Measurements from ENCODE around the gene RNF220. TPM values are rescaled to one million over a fixed set of nuclear protein-coding genes. Genes with fewer than 3 reads are reported as not detected.

Gene RNF220
- total RNA-seq, 4 donors from 2014 or later = 45.8 to 169 (median 89.4) TPM

DNA sequence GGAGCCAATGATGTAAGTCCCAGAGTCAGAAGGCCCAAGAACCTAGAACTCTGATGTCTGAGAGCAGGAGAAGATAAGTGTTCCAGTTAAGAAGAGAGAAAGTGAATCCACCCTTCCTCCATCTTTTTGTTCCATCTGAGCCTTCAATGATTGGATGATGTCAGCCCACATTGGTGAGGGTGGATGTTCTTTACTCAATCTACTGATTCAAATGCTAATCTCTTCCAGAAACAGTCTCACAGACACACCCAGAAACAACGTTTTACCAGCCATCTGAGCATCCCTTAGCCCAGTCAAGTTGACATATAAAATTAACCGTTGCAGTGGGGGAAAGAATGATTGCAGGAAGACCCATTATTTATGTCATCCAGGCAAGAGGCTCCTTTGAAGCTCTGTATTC lies 16.5 kb upstream of the RNF220 start:
- no peak for DNase-seq
- in situ Hi-C loops (cut with MboI; ENCODE audit: low pct_ligation_motif_present in 1 of 4, low pct_unique_long_range_greater_than_20kb in 1 of 4, low sequenced_read_pairs in 3 of 4) (loop anchor here in 1 of 4 donors (10.0 kb wide), 1 partner anchor 196 kb away; no protein-coding TSS in a partner anchor), intact Hi-C loops (cut with DNase I; ENCODE audit: low total_unique reads) (no loop called here)
- 26% methylated on average over 2 of the region's 2 CpGs; no CpG with 5 or more reads in 1 of the 2 donors for WGBS, 2 donors (ENCODE audit: low coverage in 1 of 2)
- no peak overlapping the region for H3K4me3 ChIP-seq
- no peak for TF ChIP-seq EP300 (IDR thresholded peaks at IDR 0.05; ENCODE audit: low read depth)
- no peak for TF ChIP-seq POLR2AphosphoS5 (IDR thresholded peaks at IDR 0.05)
- no peak for TF ChIP-seq CTCF (IDR thresholded peaks at IDR 0.05)
- TF ChIP-seq POLR2A (IDR thresholded peaks at IDR 0.05) = no peak
- H3K9me3 ChIP-seq = no peaks in the 10 kb centered on the region
- H3K27me3 ChIP-seq = peaks cover 71% of the 10 kb centered on the region
- no peak overlapping the region for H3K27ac ChIP-seq
- H3K36me3 ChIP-seq = no peaks in the 10 kb centered on the region
- no peaks in the 10 kb centered on the region for H3K4me1 ChIP-seq

DNA sequence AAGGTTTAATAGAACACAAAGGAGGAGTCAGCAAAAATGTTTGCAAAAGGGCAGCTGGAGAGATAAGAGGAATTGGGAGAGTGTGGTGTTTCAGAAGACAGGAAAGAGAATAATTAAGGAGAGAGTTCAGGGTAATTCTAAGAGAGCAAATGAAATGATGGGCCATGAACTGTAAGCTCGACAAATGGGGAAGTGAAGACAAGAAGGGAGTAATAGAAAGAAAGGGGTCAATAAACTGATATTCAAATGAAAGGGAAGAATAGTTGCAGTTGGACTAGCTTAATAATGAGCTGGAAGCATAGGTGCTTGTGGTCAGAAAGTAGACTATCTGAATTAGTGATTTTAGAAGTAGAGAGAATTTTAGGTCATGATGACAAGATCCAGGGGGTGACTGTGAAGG lies 15.6 kb upstream of the RNF220 start:
- no peaks in the 10 kb centered on the region for H3K9me3 ChIP-seq
- H3K36me3 ChIP-seq = no peaks in the 10 kb centered on the region
- DNase-seq = no peak
- in situ Hi-C loops (cut with MboI; ENCODE audit: low pct_ligation_motif_present in 1 of 4, low pct_unique_long_range_greater_than_20kb in 1 of 4, low sequenced_read_pairs in 3 of 4) (loop anchor here in 1 of 4 donors (10.0 kb wide), 1 partner anchor 195 kb away; no protein-coding TSS in a partner anchor), intact Hi-C loops (cut with DNase I; ENCODE audit: low total_unique reads) (no loop called here)
- 63 to 70% methylated on average over 1 of the region's 1 CpG for WGBS, 2 donors (ENCODE audit: low coverage in 1 of 2)
- H3K4me1 ChIP-seq = no peaks in the 10 kb centered on the region
- no peak overlapping the region for H3K4me3 ChIP-seq
- peaks cover 72% of the 10 kb centered on the region for H3K27me3 ChIP-seq
- H3K27ac ChIP-seq = no peak overlapping the region
- no peak for TF ChIP-seq EP300 (IDR thresholded peaks at IDR 0.05; ENCODE audit: low read depth)
- TF ChIP-seq CTCF (IDR thresholded peaks at IDR 0.05) = no peak
- TF ChIP-seq POLR2A (IDR thresholded peaks at IDR 0.05) = no peak
- no peak for TF ChIP-seq POLR2AphosphoS5 (IDR thresholded peaks at IDR 0.05)

- Histone ChIP-seq H3K27me3 (peaks cover 79% of the 10 kb centered on the region), H3K27ac (no peak overlapping the region), H3K9me3 (no peaks in the 10 kb centered on the region), H3K36me3 (no peaks in the 10 kb centered on the region), H3K4me3 (no peak overlapping the region), H3K4me1 (no peaks in the 10 kb centered on the region)
- in situ Hi-C loops (cut with MboI; ENCODE audit: low pct_ligation_motif_present in 1 of 4, low pct_unique_long_range_greater_than_20kb in 1 of 4, low sequenced_read_pairs in 3 of 4) (no loop called here), intact Hi-C loops (cut with DNase I; ENCODE audit: low total_unique reads) (no loop called here)
- DNase-seq = no peak
- TF ChIP-seq POLR2AphosphoS5 (IDR thresholded peaks at IDR 0.05) = no peak
- 45 to 56% methylated on average over 1 of the region's 1 CpG for WGBS, 2 donors (ENCODE audit: low coverage in 1 of 2)
Measured at GRCh38 chr1:44390277-44390676, 14.8 kb upstream of the RNF220 start.

- Histone ChIP-seq H3K27ac (no peak overlapping the region), H3K4me1 (peaks cover 12 to 19% (median 18%) of the 10 kb centered on the region in 4 donors), H3K36me3 (no peaks in the 10 kb centered on the region), H3K9me3 (no peaks in the 10 kb centered on the region), H3K27me3 (peaks cover 97% of the 10 kb centered on the region), H3K4me3 (no peak overlapping the region)
- no peak for DNase-seq
- TF ChIP-seq EP300 (IDR thresholded peaks at IDR 0.05; ENCODE audit: low read depth) (no peak), POLR2A (IDR thresholded peaks at IDR 0.05) (no peak), POLR2AphosphoS5 (IDR thresholded peaks at IDR 0.05) (no peak)
- in situ Hi-C loops (cut with MboI; ENCODE audit: low pct_ligation_motif_present in 1 of 4, low pct_unique_long_range_greater_than_20kb in 1 of 4, low sequenced_read_pairs in 3 of 4) = no loop called here
- 59 to 69% methylated on average over 12 of the region's 12 CpGs for WGBS, 2 donors (ENCODE audit: low coverage in 1 of 2)
- intact Hi-C loops (cut with DNase I; ENCODE audit: low total_unique reads) = no loop called here
Measured at GRCh38 chr1:44401256-44402228, 3.5 kb upstream of the RNF220 start.
